Endometrial microvascular endothelial cells (primary cell): ENCODE measurements around the gene GSC2. TPM values are rescaled to one million over a fixed set of nuclear protein-coding genes. Genes with fewer than 3 reads are reported as not detected.

Experiments used
- in situ Hi-C: cut with HindIII; loops from 2 replicates; pipeline ENCODE4 v1.10.0; 2017; ENCODE audit warnings: low sequenced_read_pairs, low pct_unique_long_range_greater_than_20kb; ENCODE audit errors: inconsistent ontology term
- total RNA-seq: library from RNA; depleted of rRNA; stranded (reverse); fragments of >200 nt; gene quantifications from one replicate; pipeline ENCODE4 v1.2.3, GENCODE V29; 2015; ENCODE audit errors: inconsistent ontology term

Gene GSC2
- total RNA-seq, 1 donor from 2014 or later = not detected

- in situ Hi-C loops = no loop called here
These were observed 11.1 kb downstream of the GSC2 start for GRCh38 chr22:19139001-19139356.

GRCh38 chr22:19138217-19139000 lies 11.7 kb downstream of the GSC2 start:
- in situ Hi-C loops = no loop called here

GRCh38 chr22:19137384-19138216 lies 12.5 kb downstream of the GSC2 start:
- in situ Hi-C loops = no loop called here

- in situ Hi-C loops = no loop called here
These were observed 13.2 kb downstream of the GSC2 start for GRCh38 chr22:19136915-19137314.

GRCh38 chr22:19134874-19135273 lies 15.2 kb downstream of the GSC2 start:
- in situ Hi-C loops = no loop called here

GRCh38 chr22:19134176-19134831 lies 15.8 kb downstream of the GSC2 start:
- in situ Hi-C loops = no loop called here

GRCh38 chr22:19133561-19133960 lies 16.5 kb downstream of the GSC2 start:
- in situ Hi-C loops = no loop called here

- in situ Hi-C loops = no loop called here
These were observed 17.2 kb downstream of the GSC2 start for GRCh38 chr22:19132693-19133400.

GRCh38 chr22:19132153-19132552 lies 17.9 kb downstream of the GSC2 start:
- in situ Hi-C loops = no loop called here

- in situ Hi-C loops = no loop called here
These were observed 18.4 kb downstream of the GSC2 start for GRCh38 chr22:19131685-19132015.

- in situ Hi-C loops = no loop called here
These were observed 19.0 kb downstream of the GSC2 start, which contains the start of gene TSSK2 for GRCh38 chr22:19130959-19131684. Gene TSSK2, plus strand, starts transcription at chr22:19131308. Its CDS starts 92 bp downstream, at chr22:19131400.

GRCh38 chr22:19129871-19130270 lies 20.2 kb downstream of the GSC2 start:
- in situ Hi-C loops = no loop called here

- in situ Hi-C loops = no loop called here
These were observed 21.0 kb downstream of the GSC2 start for GRCh38 chr22:19128946-19129727.

- in situ Hi-C loops = no loop called here
These were observed 22.1 kb downstream of the GSC2 start for GRCh38 chr22:19128009-19128401.

- in situ Hi-C loops = no loop called here
These were observed 22.6 kb downstream of the GSC2 start for GRCh38 chr22:19127329-19128008.

- in situ Hi-C loops = no loop called here
These were observed 23.5 kb downstream of the GSC2 start for GRCh38 chr22:19126309-19127273.
